GM19025 (cell line): ENCODE measurements around the gene LACTB.
"Not testable (repeated sequence)": the region's sequence is repeated elsewhere in the genome, so short reads cannot be mapped to it uniquely, and the experiment has no call there.

Experiments
- ATAC-seq: cut with Tn5 transposase; IDR thresholded peaks from one replicate; pipeline ENCODE4 v1.9.1; 2021; ENCODE audit warnings: mild to moderate bottlenecking, low read depth, moderate library complexity; ENCODE audit not compliant: unreplicated experiment

Gene LACTB

DNA sequence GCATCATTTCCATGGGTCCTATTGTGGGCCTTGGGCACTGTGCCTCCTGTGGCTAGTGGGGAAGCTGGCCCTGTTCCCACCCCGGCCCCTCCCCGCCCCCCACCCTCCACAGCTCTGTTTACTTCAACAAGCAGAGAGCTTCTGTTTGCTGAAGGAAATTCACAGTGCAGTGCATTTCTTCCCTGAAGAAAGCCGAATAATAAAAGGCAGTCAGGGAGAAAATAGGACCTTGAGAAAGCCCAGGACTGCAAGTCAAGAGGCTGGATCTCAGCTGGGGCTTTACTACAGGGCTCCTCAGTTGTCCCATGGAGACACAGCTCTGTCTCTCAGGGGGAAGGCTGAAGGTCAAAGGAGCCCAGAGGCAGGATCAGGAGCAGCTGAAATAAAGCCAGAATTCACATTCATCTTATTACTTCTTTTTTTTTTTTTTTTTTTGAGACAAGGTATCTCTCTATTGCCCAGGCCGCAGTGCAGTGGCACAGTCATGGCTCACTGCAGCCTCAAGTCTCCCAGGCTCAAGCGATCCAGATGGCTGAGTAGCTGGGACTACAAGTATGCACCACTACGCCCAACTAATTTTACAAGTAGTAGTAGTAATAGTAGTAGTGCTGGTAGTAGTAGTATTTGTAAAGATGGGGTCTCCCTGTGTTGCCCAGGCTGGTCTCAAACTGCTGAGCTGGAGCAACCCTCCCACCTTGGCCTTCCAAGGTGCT is 33.0 kb upstream of the LACTB start:
- no peak for ATAC-seq

DNA sequence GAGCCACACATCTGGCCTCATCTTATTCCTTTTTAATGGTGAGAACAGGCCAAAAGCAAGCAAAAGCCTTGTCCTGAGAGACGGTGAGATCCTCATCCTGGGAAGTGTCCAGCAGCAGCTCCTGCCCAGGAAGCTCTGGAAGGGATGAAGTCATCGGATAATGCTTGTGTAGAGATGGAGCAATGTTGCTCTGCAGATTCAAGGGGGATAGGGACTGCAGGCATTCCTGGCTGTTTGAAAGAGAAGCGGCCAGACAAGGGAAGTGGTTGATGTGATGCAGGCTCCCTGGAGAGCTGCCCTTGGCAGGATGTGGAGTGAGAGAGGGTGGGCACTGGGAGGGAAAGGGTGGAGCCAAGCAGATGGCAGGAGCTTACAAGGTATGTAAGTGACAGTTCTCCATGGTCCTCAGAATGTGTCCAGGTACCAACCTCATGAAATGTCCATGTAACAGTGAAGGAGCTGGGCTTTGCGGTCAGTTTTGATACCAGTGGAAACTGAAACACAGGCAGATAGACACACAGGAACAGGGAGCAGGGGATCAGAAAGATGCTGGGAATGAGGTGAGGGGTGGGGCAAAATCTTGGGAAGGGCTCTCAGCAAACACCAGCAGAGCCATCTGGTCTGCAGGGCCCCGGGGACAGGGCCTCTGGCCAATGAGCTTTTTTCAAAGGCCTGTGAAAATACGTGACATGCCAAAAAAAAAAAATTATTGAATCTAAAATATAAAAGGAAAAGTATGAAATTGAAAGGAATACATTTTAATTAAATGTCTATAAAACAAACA is 32.2 kb upstream of the LACTB start:
- no peak for ATAC-seq

DNA sequence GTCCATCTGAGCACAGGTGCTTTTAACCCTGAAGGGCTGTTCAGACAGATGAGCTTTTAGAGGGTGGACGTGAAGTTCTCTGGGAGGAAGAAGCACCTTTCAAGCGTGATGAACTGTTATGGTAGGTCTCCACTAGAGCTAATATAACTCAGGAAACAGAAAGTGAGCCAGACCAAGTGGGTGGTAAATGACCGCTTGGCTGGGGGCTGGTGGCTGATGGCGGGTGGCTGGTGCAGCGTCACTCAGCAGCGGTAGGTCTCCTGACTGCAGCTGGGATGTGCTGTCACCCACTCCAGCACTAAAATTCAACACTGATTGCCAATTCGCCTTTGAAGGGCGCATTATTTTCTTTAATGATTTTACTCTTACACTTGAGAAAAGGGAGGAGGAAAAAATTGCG is 31.2 kb upstream of the LACTB start:
- ATAC-seq = no peak

DNA sequence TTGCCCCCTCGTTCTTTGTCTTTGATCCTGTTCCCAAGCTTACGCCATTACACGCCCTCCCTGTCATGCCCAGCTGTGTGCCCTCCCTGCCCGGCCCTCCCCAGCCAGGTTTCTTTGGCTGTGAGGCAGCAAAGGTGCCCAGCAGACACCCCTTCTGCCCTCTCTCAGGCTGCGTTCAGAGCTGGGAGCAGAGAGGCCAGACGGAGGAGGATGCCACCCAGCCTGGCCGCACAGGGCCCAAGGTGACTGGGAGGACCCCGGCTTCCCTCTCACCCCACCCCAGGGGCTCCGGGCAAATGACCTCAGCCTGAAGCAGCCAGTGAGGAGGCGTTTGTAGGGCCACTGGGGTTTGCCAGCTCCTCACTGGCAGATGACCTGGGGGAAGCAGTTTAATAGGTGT is 30.8 kb upstream of the LACTB start:
- no peak for ATAC-seq

DNA sequence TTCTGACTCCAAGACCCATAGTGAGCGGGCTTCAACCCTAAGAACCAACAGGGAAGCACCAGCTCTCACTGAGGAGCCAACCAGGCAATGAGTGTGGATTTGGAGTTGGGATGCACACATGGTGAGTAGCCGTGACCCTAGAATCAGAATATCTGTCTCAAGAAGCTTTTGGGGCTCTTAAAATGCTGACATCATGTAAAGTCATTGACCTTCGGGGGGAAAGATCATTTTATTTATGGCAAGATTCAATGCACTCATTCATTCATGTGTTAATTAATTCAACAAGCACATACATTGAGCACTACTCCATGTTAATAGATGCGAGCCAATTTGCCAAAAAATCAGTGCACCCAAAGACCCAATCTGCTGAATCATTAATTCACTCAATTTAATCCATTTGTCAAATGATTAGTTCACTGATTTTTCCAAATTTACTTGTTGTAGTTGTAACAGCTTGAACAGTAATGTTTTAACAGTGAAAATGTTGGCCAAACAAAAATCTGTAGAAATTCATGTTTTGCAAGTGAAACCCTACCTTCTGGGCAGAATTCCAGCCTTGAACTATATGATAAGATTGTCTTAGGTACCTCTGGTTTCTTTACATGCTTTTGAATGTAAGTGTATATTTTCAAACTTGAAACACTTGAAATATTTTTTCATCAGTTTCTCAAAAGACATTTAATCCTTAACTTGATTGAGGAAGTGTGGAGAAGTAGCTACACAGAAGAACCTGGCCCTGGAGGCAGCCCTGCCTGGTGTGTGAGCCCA is 29.8 kb upstream of the LACTB start:
- no peak for ATAC-seq

DNA sequence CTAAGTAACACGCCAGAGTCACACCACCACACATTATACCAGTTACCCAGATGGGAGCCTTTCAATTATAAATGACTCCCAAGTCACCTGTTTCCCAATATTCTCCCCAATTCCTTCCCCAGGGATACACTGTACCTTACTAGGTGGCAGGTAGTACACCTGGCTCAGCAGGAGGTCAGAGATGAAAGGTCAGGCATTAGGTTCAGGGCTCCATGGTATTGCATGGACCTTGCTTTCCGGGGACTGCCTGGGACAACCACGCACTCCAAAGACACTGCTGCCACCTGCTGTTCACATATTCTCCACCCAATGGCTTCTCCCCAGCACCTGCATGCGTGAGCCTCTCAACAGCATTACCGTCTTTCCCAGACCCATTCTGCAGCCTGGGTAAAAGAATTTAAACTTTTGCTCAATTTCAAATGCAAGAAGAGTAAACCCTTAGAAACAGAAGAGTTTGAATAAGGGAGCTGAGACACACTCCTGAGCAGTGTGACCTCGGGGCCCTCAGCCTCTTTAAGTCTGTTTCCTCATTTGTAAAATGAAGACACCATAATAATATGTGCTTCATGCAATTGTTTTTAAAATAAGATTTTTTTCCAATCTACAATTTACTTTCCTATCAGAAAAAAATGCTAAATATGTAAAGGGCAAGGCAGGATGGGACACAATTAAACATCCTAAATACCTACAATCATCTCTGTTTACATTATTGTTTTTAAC is 28.0 kb upstream of the LACTB start:
- ATAC-seq = no peak

DNA sequence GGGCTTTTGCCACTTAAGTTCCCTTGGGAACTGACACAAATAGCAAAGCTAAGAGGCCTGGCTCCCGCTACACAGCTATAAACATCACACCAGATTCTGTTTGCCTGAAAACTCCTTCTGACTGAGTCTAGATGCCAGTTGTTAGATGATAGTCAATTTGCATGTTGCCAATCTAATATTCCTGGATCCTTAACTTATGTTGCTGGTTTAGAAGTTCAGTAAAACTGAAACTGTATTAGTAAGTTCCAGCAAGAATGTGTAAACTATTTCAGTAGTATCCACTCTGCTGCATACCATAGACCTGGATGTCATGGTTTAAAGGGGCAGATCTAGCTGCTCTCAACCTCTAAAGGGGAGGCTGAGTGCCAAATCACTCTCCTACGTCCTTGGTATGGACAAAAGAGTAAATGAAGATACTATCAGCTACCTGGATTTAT is 27.1 kb upstream of the LACTB start:
- no peak for ATAC-seq

DNA sequence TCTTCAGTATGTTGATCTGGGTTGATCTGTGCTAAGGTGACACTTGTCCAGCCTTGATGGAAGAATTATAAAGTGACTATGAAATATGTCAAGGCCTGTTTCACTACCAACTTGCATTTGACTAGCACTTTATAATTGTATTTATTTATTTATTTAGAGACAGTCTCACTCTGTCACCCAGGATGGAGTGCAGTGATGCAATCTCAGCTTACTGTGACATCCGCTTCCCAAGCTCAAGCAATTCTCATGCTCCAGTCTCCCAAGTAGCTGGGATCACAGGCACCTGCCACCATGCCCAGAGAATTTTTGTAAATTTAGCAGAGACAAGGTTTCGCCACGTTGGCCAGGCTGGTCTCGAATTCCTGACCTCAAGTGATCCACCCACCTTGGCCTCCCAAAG is 25.5 kb upstream of the LACTB start:
- no peak for ATAC-seq

DNA sequence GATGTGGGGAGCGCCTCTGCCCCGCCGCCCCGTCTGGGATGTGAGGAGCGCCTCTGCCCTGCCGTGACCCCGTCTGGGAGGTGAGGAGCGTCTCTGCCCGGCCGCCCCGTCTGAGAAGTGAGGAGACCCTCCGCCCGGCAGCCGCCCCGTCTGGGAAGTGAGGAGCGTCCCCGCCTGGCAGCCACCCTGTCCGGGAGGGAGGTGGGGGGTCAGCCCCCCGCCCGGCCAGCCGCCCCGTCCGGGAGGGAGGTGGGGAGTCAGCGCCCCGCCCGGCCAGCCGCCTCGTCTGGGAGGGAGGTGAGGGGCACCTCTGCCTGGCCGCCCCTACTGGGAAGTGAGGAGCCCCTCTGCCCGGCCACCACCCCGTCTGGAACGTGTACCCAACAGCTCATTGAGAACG is 22.8 kb upstream of the LACTB start:
- not testable (repeated sequence) for ATAC-seq

DNA sequence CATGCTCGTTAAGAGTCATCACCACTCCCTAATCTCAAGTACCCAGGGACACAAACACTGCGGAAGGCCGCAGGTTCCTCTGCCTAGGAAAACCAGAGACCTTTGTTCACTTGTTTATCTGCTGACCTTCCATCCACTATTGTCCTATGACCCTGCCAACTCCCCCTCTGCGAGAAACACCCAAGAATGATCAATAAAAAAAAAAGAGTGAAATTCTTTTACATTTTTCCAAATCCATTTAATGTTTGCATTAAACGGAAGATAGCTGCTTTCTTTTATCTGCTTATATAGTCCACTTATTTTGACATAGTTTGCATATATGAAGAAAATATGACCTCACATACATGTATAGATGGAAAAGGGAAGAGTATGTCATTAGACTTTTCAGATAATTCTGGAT is 22.1 kb upstream of the LACTB start:
- not testable (repeated sequence) for ATAC-seq

DNA sequence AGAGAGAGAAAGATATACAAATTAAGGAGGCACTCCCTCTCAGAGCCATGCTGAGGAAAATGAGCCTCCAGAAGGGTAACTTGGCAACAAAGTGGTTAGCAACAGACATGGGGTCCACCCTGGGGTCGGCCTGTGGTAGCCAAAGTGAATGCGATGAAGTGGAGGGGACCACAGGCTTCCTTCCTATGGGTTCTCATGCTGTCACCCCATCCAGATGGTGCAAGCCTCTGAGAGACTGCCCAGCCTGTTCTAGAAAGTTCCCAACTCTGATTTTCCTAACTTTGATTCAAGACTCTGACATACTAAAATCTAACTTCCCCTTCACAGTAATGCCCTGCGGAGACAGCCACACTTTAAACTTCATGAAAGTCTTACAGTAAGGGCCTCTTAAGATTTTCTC is 18.2 kb upstream of the LACTB start:
- ATAC-seq = no peak

DNA sequence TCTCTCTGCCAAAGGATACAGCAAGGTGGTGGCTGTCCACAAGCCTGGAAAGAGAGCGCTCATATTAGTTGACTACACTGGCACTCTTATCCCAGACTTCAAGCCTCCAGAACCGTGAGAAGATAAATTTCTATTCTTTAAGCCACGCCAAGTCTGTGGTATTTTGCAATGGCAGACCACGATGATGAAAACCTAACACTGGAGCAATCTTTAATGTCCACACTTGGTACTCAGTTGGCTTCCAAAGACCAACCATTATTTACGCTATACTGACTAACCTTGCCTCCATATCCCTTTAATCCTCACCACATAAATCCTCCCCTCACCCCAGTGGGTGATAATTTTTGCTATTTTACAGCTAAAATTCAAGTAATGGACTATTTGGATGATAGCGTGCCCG is 16.9 kb upstream of the LACTB start:
- ATAC-seq = no peak

DNA sequence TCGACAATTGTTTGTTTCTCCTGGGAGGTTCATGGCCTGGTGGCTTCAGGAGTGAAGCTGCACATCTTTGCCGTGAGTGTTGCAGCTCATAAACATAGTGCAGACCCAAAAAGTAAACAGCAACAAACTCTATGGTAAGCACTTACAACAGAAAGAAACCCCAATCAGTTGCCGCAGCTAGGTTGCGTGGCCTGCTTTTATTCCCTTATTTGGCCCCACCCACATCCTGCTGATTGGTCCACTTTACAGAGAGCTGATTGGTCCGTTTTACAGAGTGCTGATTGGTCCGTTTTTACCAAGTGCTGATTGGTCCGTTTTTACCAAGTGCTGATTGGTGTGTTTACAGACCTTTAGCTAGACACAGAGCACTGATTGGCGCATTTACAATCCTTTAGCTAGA is 16.3 kb upstream of the LACTB start:
- not testable (repeated sequence) for ATAC-seq

DNA sequence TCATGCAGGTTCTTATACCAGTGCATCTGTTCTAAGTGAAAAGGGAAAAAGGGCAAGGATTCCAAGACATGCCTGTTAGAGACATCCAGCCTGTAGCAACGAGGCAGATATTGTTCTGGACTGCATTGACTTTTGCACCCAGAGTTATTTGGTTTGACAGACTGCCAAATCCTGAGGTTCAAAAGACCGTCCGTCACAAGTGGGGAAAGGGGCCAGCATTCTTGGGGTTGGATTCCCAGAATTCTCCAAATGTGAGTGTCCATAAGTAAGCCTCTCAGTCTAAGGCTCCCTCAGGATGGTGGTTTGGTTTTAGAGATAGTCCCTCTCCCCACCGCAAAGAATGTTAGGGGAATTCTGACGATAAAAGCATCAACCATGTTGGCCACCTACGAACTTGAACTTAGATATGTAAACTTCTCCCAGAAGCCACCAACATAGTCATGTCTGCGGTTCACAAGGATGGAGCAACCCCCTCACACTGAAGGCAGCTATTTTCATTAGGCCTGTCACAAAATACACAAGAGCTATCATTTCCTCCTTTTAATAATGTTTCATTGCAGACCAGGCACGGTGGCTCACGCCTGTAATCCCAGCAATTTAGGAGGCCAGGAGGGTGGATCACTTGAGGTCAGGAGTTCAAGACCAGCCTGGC is 13.6 kb upstream of the LACTB start:
- no peak for ATAC-seq

DNA sequence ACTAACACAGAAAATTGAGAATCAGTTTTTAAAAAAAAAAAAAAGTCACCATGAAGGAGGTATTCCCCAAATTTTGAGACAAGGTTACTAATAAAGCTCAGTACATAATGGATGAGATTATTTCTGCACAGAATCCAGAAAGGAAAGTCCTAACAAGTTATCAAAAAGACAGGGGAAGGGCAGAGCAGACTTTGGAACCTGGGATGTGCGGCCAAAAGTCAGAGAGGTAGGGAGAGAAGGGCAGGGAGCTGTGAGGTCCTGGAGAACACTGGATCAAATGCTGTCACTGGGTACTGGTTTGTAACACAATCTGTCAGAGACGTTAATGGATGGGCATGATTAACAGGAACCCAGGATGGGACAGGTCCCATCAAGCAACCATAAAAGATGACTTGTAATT is 12.2 kb upstream of the LACTB start:
- no peak for ATAC-seq

DNA sequence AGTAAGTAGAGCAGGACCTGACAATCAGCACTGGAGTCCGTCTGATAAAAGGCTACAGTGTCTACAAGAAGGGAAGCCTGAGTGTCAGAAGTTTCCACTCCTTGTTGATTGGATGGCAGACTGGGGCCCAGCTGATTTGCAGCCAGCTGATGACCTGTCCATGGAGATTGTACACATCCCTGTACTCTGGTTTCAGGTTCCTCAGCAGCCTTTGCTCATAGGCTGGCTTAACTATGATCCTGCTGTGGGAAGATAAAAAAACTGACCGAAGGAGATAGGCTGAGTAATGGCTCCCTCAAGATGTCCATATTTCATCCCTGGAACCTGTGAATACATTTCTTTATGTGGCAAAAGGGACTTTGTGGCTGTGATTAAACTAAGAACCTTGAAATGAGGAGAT is 11.7 kb upstream of the LACTB start:
- no peak for ATAC-seq

DNA sequence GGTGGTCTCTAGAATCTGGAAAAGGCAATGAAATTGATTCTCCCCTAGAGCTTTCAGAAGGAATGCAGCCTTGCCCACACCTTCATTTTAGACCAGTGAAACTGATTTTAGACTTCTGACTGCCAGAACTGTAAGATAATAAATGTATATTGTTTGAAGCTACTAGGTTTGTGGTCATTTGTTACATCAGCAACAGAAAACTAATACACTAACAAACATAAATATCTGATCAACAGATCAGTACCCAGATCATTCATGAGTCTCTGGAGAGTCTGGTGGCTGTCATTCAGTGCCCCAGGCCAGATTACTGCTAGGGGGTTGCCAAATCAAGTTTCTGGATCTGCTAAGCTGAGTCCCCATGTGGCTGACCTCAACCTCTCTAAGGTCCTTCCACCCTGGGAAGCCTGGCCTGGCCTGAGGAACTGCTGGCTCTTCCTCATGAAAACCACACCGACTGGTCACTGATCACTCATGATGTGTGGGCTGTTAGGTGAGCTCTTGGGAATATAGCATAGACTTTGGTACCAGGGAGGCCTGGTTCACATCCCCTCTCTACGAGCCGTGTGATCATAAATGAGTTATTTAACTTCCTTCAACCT is 11.1 kb upstream of the LACTB start:
- no peak for ATAC-seq

DNA sequence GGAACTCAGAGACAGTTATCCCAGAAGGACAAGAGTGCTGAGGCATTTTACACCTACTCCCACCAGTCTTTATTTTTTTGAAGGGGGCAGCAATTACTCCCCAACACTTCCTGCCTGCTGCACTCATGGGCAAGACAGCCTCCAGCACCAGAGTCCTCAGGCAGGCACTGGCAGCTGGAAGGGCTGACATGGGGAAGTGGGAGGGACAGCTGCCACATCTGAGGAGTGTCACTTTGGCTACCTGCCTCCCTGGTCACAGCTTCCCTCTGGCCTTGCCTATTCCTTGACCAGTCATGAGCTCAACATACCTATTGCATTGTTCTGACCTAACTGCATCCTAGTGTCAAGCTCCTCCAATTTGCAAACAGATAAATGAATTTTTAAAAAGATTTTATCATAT is 10.2 kb upstream of the LACTB start:
- no peak for ATAC-seq

DNA sequence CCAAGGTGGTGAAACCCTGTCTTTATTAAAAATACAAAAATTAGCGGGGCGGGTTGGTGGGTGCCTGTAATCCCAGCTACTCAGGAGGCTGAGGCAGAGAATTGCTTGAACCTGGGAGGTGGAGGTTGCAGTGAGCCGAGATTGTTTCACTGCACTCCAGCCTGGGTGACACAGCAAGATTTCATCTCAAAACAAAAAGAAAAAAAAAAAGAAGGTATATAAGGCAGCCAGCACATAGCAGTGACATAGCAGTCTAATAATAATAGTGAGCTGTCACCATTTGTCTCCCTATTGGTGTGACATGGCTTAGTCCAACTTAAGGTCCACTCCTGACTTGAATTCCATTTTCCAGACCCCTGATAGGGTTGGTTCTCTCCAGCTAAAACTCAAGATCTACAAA is 8.8 kb upstream of the LACTB start:
- ATAC-seq = no peak

DNA sequence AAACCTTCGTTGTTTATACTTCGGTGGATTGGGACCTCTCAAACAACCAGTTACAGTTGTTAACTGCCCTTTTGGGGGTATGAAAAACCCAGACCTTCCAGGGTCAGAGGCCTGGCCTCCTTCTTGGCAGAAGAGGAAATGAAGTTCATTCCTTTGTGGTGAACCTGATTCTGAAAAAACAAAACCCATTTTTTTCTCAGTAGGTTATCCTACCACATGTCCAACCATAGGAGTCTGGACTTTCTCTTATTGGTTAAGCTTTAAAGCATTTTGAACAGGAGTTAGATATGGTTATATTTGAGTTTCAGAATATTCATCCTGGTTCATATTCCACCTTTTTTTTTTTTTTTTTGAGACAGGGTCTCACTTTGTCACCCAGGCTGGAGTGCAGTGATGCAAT is 7.2 kb upstream of the LACTB start:
- ATAC-seq = no peak
